HEK293 (cell line): ENCODE measurements around the gene SUPV3L1.

Experiments
- CTCF ChIA-PET: fragments of 350-600 bp; formaldehyde crosslinking; extraction: SDS; loops from one replicate; lab custom pipeline; 2021; ENCODE audit warnings: antibody characterized with exemption; lab: Yijun Ruan, JAX
- POLR2A ChIA-PET: fragments of 300-600 bp; formaldehyde crosslinking; extraction: SDS; loops from one replicate; lab custom pipeline; 2020; ENCODE audit warnings: antibody characterized with exemption, inconsistent platforms; lab: Yijun Ruan, JAX
- H3K27ac ChIP-seq: fragments of 200-500 bp; sonication (Bioruptor generic); 2 replicates; pipeline ENCODE4 v1.5.1; 2014; ENCODE audit warnings: low read depth, low read length, control low read depth, inconsistent platforms; ENCODE audit errors: extremely low read depth
- H3K36me3 ChIP-seq, 2 experiments: fragments of 200-500 bp in 1 of 2; sonication (Bioruptor generic) in 1 of 2; 1 replicate in 1 of 2; 2 replicates in 1 of 2; pipeline ENCODE4 v1.5.1; 2014 to 2017; ENCODE audit warnings: inconsistent platforms in 2 of 2, low read length in 2 of 2; ENCODE audit not compliant: control insufficient read depth in 2 of 2, insufficient read depth in 1 of 2
- H3K4me1 ChIP-seq: fragments of 200-500 bp; sonication (Bioruptor generic); 2 replicates; pipeline ENCODE4 v1.5.1; 2014; ENCODE audit warnings: mild to moderate bottlenecking, low read length, inconsistent platforms; ENCODE audit not compliant: control insufficient read depth, insufficient read depth
- H3K4me3 ChIP-seq: 2 replicates; pipeline ENCODE4 v1.5.1; 2011; ENCODE audit warnings: low read depth, mild to moderate bottlenecking, control low read depth, low read length, moderate library complexity
- H3K9me3 ChIP-seq: fragments of 200-500 bp; sonication (Bioruptor generic); 2 replicates; pipeline ENCODE4 v1.5.1; 2014; ENCODE audit warnings: low read depth, low read length, inconsistent platforms; ENCODE audit not compliant: control insufficient read depth, insufficient read depth
- HOXD13 ChIP-seq: sonication (generic); formaldehyde crosslinking; IDR thresholded peaks from 2 replicates; pipeline ENCODE4 v1.8.0; 2022; ENCODE audit warnings: missing genetic modification reagents, borderline replicate concordance
- KLF8 ChIP-seq: fragments of 450-650 bp; formaldehyde crosslinking; IDR thresholded peaks from 2 replicates; pipeline ENCODE4 v1.5.1; 2016; ENCODE audit warnings: missing biosample characterization, missing genetic modification characterization
- OVOL3 ChIP-seq: fragments of 450-650 bp; formaldehyde crosslinking; IDR thresholded peaks from 2 replicates; pipeline ENCODE4 v1.5.1; 2016; ENCODE audit warnings: missing biosample characterization, missing genetic modification characterization
- RBAK ChIP-seq: fragments of 450-650 bp; formaldehyde crosslinking; IDR thresholded peaks from 2 replicates; pipeline ENCODE4 v1.5.1; 2016; ENCODE audit warnings: missing biosample characterization, missing genetic modification characterization
- TSHZ1 ChIP-seq: fragments of 450-650 bp; formaldehyde crosslinking; IDR thresholded peaks from 2 replicates; pipeline ENCODE4 v1.5.1; 2016; ENCODE audit warnings: missing biosample characterization, missing genetic modification characterization, borderline replicate concordance
- WT1 ChIP-seq: fragments of 450-650 bp; formaldehyde crosslinking; IDR thresholded peaks from 2 replicates; pipeline ENCODE4 v1.5.1; 2016; ENCODE audit warnings: missing biosample characterization, missing genetic modification characterization
- YY1 ChIP-seq: fragments of 450-650 bp; formaldehyde crosslinking; IDR thresholded peaks from 2 replicates; pipeline ENCODE4 v1.5.1; 2018; ENCODE audit warnings: missing biosample characterization, missing genetic modification characterization
- ZBTB1 ChIP-seq: fragments of 450-650 bp; formaldehyde crosslinking; IDR thresholded peaks from 2 replicates; pipeline ENCODE4 v1.5.1; 2016; ENCODE audit warnings: missing biosample characterization, missing genetic modification characterization
- ZBTB6 ChIP-seq: fragments of 450-650 bp; formaldehyde crosslinking; IDR thresholded peaks from 2 replicates; pipeline ENCODE4 v1.5.1; 2017; ENCODE audit warnings: missing biosample characterization, missing genetic modification characterization
- ZNF121 ChIP-seq: fragments of 450-650 bp; formaldehyde crosslinking; IDR thresholded peaks from 2 replicates; pipeline ENCODE4 v1.5.1; 2016; ENCODE audit warnings: missing biosample characterization, missing genetic modification characterization
- ZNF169 ChIP-seq: fragments of 450-650 bp; formaldehyde crosslinking; IDR thresholded peaks from 2 replicates; pipeline ENCODE4 v1.5.1; 2016; ENCODE audit warnings: missing biosample characterization, missing genetic modification characterization
- ZNF174 ChIP-seq: fragments of 450-650 bp; formaldehyde crosslinking; IDR thresholded peaks from 2 replicates; pipeline ENCODE4 v1.5.0; 2017; ENCODE audit warnings: missing biosample characterization, mild to moderate bottlenecking, missing genetic modification characterization
- ZNF202 ChIP-seq: fragments of 450-650 bp; formaldehyde crosslinking; IDR thresholded peaks from 2 replicates; pipeline ENCODE4 v1.5.1; 2016; ENCODE audit warnings: missing biosample characterization, missing genetic modification characterization, borderline replicate concordance
- ZNF248 ChIP-seq: fragments of 450-650 bp; formaldehyde crosslinking; IDR thresholded peaks from 2 replicates; pipeline ENCODE4 v1.5.1; 2017; ENCODE audit warnings: missing biosample characterization, missing genetic modification characterization
- ZNF26 ChIP-seq: fragments of 450-650 bp; formaldehyde crosslinking; IDR thresholded peaks from 2 replicates; pipeline ENCODE4 v1.5.1; 2016; ENCODE audit warnings: missing biosample characterization, missing genetic modification characterization
- ZNF302 ChIP-seq: fragments of 450-650 bp; formaldehyde crosslinking; IDR thresholded peaks from 2 replicates; pipeline ENCODE4 v1.5.1; 2016; ENCODE audit warnings: missing biosample characterization, missing genetic modification characterization, low read depth
- ZNF354C ChIP-seq: fragments of 450-650 bp; formaldehyde crosslinking; IDR thresholded peaks from 2 replicates; pipeline ENCODE4 v1.5.1; 2016; ENCODE audit warnings: missing biosample characterization, missing genetic modification characterization, low read depth, borderline replicate concordance
- ZNF501 ChIP-seq: fragments of 450-650 bp; formaldehyde crosslinking; IDR thresholded peaks from 2 replicates; pipeline ENCODE4 v1.5.1; 2016; ENCODE audit warnings: missing biosample characterization, missing genetic modification characterization
- ZNF544 ChIP-seq: fragments of 450-650 bp; formaldehyde crosslinking; IDR thresholded peaks from 2 replicates; pipeline ENCODE4 v1.5.0; 2017; ENCODE audit warnings: missing biosample characterization, missing genetic modification characterization
- ZNF558 ChIP-seq: fragments of 450-650 bp; formaldehyde crosslinking; IDR thresholded peaks from 2 replicates; pipeline ENCODE4 v1.5.1; 2016; ENCODE audit warnings: missing biosample characterization, missing genetic modification characterization
- ZNF600 ChIP-seq: fragments of 450-650 bp; formaldehyde crosslinking; IDR thresholded peaks from 2 replicates; pipeline ENCODE4 v1.5.1; 2016; ENCODE audit warnings: missing biosample characterization, missing genetic modification characterization
- ZNF629 ChIP-seq: fragments of 450-650 bp; formaldehyde crosslinking; IDR thresholded peaks from 2 replicates; pipeline ENCODE4 v1.5.1; 2017; ENCODE audit warnings: missing biosample characterization, missing genetic modification characterization
- ZNF639 ChIP-seq: fragments of 450-650 bp; formaldehyde crosslinking; IDR thresholded peaks from 2 replicates; pipeline ENCODE4 v1.5.1; 2016; ENCODE audit warnings: missing biosample characterization, missing genetic modification characterization
- ZNF692 ChIP-seq: fragments of 450-650 bp; formaldehyde crosslinking; IDR thresholded peaks from 2 replicates; pipeline ENCODE4 v1.5.1; 2016; ENCODE audit warnings: missing biosample characterization, missing genetic modification characterization
- ZNF768 ChIP-seq: fragments of 450-650 bp; formaldehyde crosslinking; IDR thresholded peaks from 2 replicates; pipeline ENCODE4 v1.5.1; 2018; ENCODE audit warnings: missing biosample characterization, mild to moderate bottlenecking, missing genetic modification characterization
- ZSCAN18 ChIP-seq: fragments of 450-650 bp; formaldehyde crosslinking; IDR thresholded peaks from 2 replicates; pipeline ENCODE4 v1.5.1; 2016; ENCODE audit warnings: missing biosample characterization, missing genetic modification characterization

Gene SUPV3L1

GRCh38 chr10:69168493-69168892, 11.5 kb upstream of the SUPV3L1 start:
- no peak overlapping the region for H3K4me3 ChIP-seq
- POLR2A ChIA-PET = no interaction called here
- CTCF ChIA-PET = interaction anchor here (0.6 kb wide), 1 partner anchor 9 kb away, joined by 4 read pairs; no protein-coding TSS in a partner anchor
- no peak overlapping the region for H3K27ac ChIP-seq
- no peaks in the 10 kb centered on the region for H3K9me3 ChIP-seq
- no peak for TF ChIP-seq ZNF202
- no peak for TF ChIP-seq TSHZ1 (tag by site-specific recombination)
- TF ChIP-seq ZBTB6 (tag by site-specific recombination) = no peak
- no peak for TF ChIP-seq RBAK (tag by site-specific recombination)
- no peak for TF ChIP-seq YY1
- TF ChIP-seq OVOL3 = no peak
- TF ChIP-seq ZNF354C (tag by site-specific recombination) = no peak
- no peak for TF ChIP-seq ZNF248 (tag by site-specific recombination)
- no peak for TF ChIP-seq ZNF501
- TF ChIP-seq ZBTB1 (tag by site-specific recombination) = no peak
- TF ChIP-seq ZNF169 (tag by site-specific recombination) = no peak
- no peak for TF ChIP-seq ZNF768
- no peak for TF ChIP-seq WT1 (tag by site-specific recombination)
- TF ChIP-seq ZNF174 (tag by site-specific recombination) = no peak
- TF ChIP-seq ZNF544 (tag by site-specific recombination) = no peak
- no peak for TF ChIP-seq HOXD13 (CRISPR knock-in tag)
- TF ChIP-seq ZNF600 = no peak
- no peak for TF ChIP-seq ZNF558 (tag by site-specific recombination)
- no peak for TF ChIP-seq ZNF639
- peaks cover 37 to 58% of the 10 kb centered on the region in 2 experiments for H3K36me3 ChIP-seq
- no peaks in the 10 kb centered on the region for H3K4me1 ChIP-seq

GRCh38 chr10:69172241-69172982, 7.6 kb upstream of the SUPV3L1 start:
- peaks cover 11 to 43% of the 10 kb centered on the region in 2 experiments; a peak in 2 of 3 replicates for H3K36me3 ChIP-seq
- ChIA-PET CTCF (interaction anchor here (0.6 kb wide), 1 partner anchor 141 kb away, joined by 3 read pairs; no protein-coding TSS in a partner anchor), POLR2A (interaction anchor here (0.5 kb wide), 1 partner anchor 186 kb away, joined by 4 read pairs; no protein-coding TSS in a partner anchor)
- H3K4me1 ChIP-seq = no peaks in the 10 kb centered on the region
- H3K27ac ChIP-seq = no peak overlapping the region
- H3K9me3 ChIP-seq = no peaks in the 10 kb centered on the region
- H3K4me3 ChIP-seq = no peak overlapping the region
- TF ChIP-seq ZNF629 (tag by site-specific recombination) (no peak), KLF8 (no peak), OVOL3 (no peak), ZNF302 (tag by site-specific recombination) (no peak), ZNF692 (tag by site-specific recombination) (no peak), ZNF121 (no peak), ZNF26 (tag by site-specific recombination) (no peak), ZSCAN18 (tag by site-specific recombination) (no peak)
